A549 (cell line): ENCODE data around the gene TMEM167A. TPM values are rescaled to one million over a fixed set of nuclear protein-coding genes. Genes with fewer than 3 reads are reported as not detected.

Source experiments
- ATAC-seq, 2 experiments: fragments of 200-7000 bp in 1 of 2; fragments of >200 bp in 1 of 2; cut with Nextera tagmentation in 1 of 2; cut with Tn5 transposase in 1 of 2; 3 replicates each; pipeline versions ENCODE4 v1.8.0 to v1.9.1; 2018 to 2020; ENCODE audit warnings: mild to moderate bottlenecking in 1 of 2, moderate library complexity in 1 of 2
- CTCF ChIA-PET: fragments of 300-600 bp; sonication (Branson Sonifier 250); formaldehyde crosslinking; extraction: SDS; loops from one replicate; lab custom pipeline; 2021; ENCODE audit warnings: antibody characterized with exemption, inconsistent platforms; lab: Yijun Ruan, JAX
- POLR2A ChIA-PET: fragments of 350-600 bp; formaldehyde crosslinking; extraction: SDS; loops from one replicate; lab custom pipeline; 2021; ENCODE audit warnings: antibody characterized with exemption, inconsistent platforms; lab: Yijun Ruan, JAX
- DNase-seq, 2 experiments: peaks; one replicate each; pipeline versions ENCODE4 v3.0.0 to v3.0.0-alpha.2; 2011 to 2016; ENCODE audit warnings: low read depth in 1 of 2, low spot score in 1 of 2
- FAIRE-seq: peaks from 2 replicates; lab custom pipeline; 2011; peaks lifted over from hg19 to GRCh38; lab: Jason Lieb, UNC
- H3K27ac ChIP-seq, 2 experiments: fragments of >200 bp; sonication (Bioruptor Twin); formaldehyde crosslinking; 3 replicates each; pipeline ENCODE4 v1.5.1; 2016 to 2017
- H3K4me1 ChIP-seq: fragments of >200 bp; sonication (Bioruptor Twin); formaldehyde crosslinking; 3 replicates; pipeline ENCODE4 v1.6.1; 2016
- H3K4me2 ChIP-seq: fragments of >200 bp; sonication (Bioruptor Twin); formaldehyde crosslinking; 3 replicates; pipeline ENCODE4 v1.6.1; 2016
- H3K4me3 ChIP-seq: fragments of >200 bp; sonication (Bioruptor Twin); formaldehyde crosslinking; 3 replicates; pipeline ENCODE4 v1.5.1; 2016
- H3K9me3 ChIP-seq: fragments of >200 bp; sonication (Bioruptor Twin); formaldehyde crosslinking; 3 replicates; pipeline ENCODE4 v1.6.1; 2016
- BCL3 ChIP-seq: fragments of >200 bp; sonication (Bioruptor Twin); formaldehyde crosslinking; IDR thresholded peaks from 3 replicates; pipeline ENCODE4 v1.6.1; 2016
- CTCF ChIP-seq: fragments of >200 bp; sonication (Bioruptor Twin); formaldehyde crosslinking; IDR thresholded peaks from 3 replicates; pipeline ENCODE4 v1.5.1; 2016
- EHF ChIP-seq: fragments of 250-450 bp; sonication (Bioruptor Pico); IDR thresholded peaks from 2 replicates; pipeline ENCODE4 v1.5.0; 2020; ENCODE audit warnings: mild to moderate bottlenecking
- EHMT2 ChIP-seq: fragments of 200-600 bp; sonication (generic); IDR thresholded peaks from 2 replicates; pipeline ENCODE4 v1.6.1; 2016; ENCODE audit warnings: antibody characterized with exemption, low read depth, mild to moderate bottlenecking, moderate library complexity
- ELK1 ChIP-seq: fragments of 150-350 bp; IDR thresholded peaks from 2 replicates; pipeline ENCODE4 v1.6.1; 2014; ENCODE audit warnings: low read depth, mild to moderate bottlenecking, low read length
- FOSB ChIP-seq: fragments of 250-450 bp; sonication (Bioruptor Pico); IDR thresholded peaks from 2 replicates; pipeline ENCODE4 v1.5.0; 2020; ENCODE audit warnings: mild to moderate bottlenecking, moderate library complexity
- FOSL2 ChIP-seq, 2 experiments: fragments of 450-650 bp in 1 of 2; fragments of >200 bp in 1 of 2; sonication (Bioruptor Twin) in 1 of 2; formaldehyde crosslinking; IDR thresholded peaks; 2 replicates each; pipeline versions ENCODE4 v1.5.0 to v1.6.1; 2016 to 2020; ENCODE audit warnings: mild to moderate bottlenecking in 1 of 2, moderate library complexity in 1 of 2
- HEYL ChIP-seq: fragments of 250-450 bp; sonication (Bioruptor Pico); IDR thresholded peaks from 2 replicates; pipeline ENCODE4 v1.8.0; 2021; ENCODE audit warnings: mild to moderate bottlenecking, moderate library complexity
- HMGXB4 ChIP-seq: fragments of 250-450 bp; sonication (Bioruptor Pico); IDR thresholded peaks from 2 replicates; pipeline ENCODE4 v1.5.0; 2021; ENCODE audit warnings: mild to moderate bottlenecking, moderate library complexity, borderline replicate concordance
- JUN ChIP-seq, 2 experiments: fragments of >200 bp; sonication (Bioruptor Twin); formaldehyde crosslinking; IDR thresholded peaks; 2 replicates in 1 of 2; 3 replicates in 1 of 2; pipeline ENCODE4 v1.6.1; 2016 to 2017
- JUNB ChIP-seq: fragments of >200 bp; sonication (Bioruptor Twin); formaldehyde crosslinking; IDR thresholded peaks from 2 replicates; pipeline ENCODE4 v1.6.1; 2016
- MAX ChIP-seq: IDR thresholded peaks from 2 replicates; pipeline ENCODE4 v1.6.1; 2012
- NFE2L2 ChIP-seq: fragments of 150-350 bp; conservative IDR thresholded peaks from 2 replicates; pipeline ENCODE4 v1.6.1; 2014; ENCODE audit warnings: low read length
- NR3C1 ChIP-seq: fragments of >200 bp; sonication (Bioruptor Twin); formaldehyde crosslinking; IDR thresholded peaks from 3 replicates; pipeline ENCODE4 v1.6.1; 2017
- RARB ChIP-seq: fragments of 250-450 bp; sonication (Bioruptor Pico); IDR thresholded peaks from 2 replicates; pipeline ENCODE4 v1.8.0; 2021; ENCODE audit warnings: mild to moderate bottlenecking, moderate library complexity
- RCOR1 ChIP-seq: fragments of 150-350 bp; IDR thresholded peaks from 2 replicates; pipeline ENCODE4 v1.6.1; 2014; ENCODE audit warnings: antibody characterized with exemption, low read length, low read depth
- RNF2 ChIP-seq: fragments of 200-600 bp; sonication (generic); IDR thresholded peaks from 2 replicates; pipeline ENCODE4 v1.6.1; 2016; ENCODE audit warnings: low read depth, mild to moderate bottlenecking, antibody characterized with exemption, moderate library complexity, borderline replicate concordance
- SREBF2 ChIP-seq: fragments of 450-650 bp; IDR thresholded peaks from 2 replicates; pipeline ENCODE4 v1.6.1; 2014; ENCODE audit warnings: mild to moderate bottlenecking, moderate library complexity
- WGBS: methylation state at CpG from one replicate; pipeline ENCODE4 v1.1.6; 2017; ENCODE audit errors: missing lambda C conversion rate; 5-methylcytosine and 5-hydroxymethylcytosine counted together
- polyA plus RNA-seq, 4 experiments: library from polyadenylated mRNA; depleted of rRNA in 3 of 4; stranded (reverse); fragments of >200 nt; fragmentation: RNase III in 1 of 4; extraction: RNeasy Plus Mini Kit Qiagen cat#74134 plus additional on column Dnase treatment in 1 of 4; gene quantifications; 2 replicates in 3 of 4; 3 replicates in 1 of 4; pipeline ENCODE4 v1.2.3, GENCODE V29; 2011 to 2017

Gene TMEM167A
- polyA plus RNA-seq, 2 of the 4 experiments (the other 2 are of a cell fraction): 56.2 to 136 TPM

GRCh38 chr5:83090169-83090568 is 13.0 kb upstream of the TMEM167A start:
- ATAC-seq (no peak), DNase-seq (no peak)
- H3K4me3 ChIP-seq: no peak overlapping the region
- POLR2A ChIA-PET: interaction anchor here (1.4 kb wide), 1 partner anchor 13 kb away, joined by 6 read pairs; the partner anchor contains the start of genes TMEM167A and XRCC4
- no peak overlapping the region for H3K27ac ChIP-seq
- TF ChIP-seq JUNB (no peak), EHMT2 (no peak)
- TF ChIP-seq, all 56 proteins: peak for 0
- FAIRE-seq: no peak
- Histone ChIP-seq H3K4me1 (peaks cover under 1% of the 10 kb centered on the region; the same call in 1 of the 3 replicates), H3K9me3 (peaks cover 4% of the 10 kb centered on the region; the same call in 1 of the 3 replicates), H3K4me2 (no peak overlapping the region)
- WGBS: 76% methylated on average over 3 of the region's 3 CpGs
- CTCF ChIA-PET: interaction anchor here (0.8 to 1.2 kb wide), 2 partner anchors 383 to 738 kb away, joined by 3 read pairs; no protein-coding TSS in a partner anchor

- H3K27ac ChIP-seq: no peak overlapping the region
- H3K9me3 ChIP-seq: no peaks in the 10 kb centered on the region
- FAIRE-seq: no peak
- H3K4me3 ChIP-seq: no peak overlapping the region
- ChIA-PET POLR2A (no interaction called here), CTCF (interaction anchor here (0.8 kb wide), 1 partner anchor 9 kb away, joined by 3 read pairs; no protein-coding TSS in a partner anchor)
- H3K4me1 ChIP-seq: no peaks in the 10 kb centered on the region
- WGBS: 54% methylated on average over 2 of the region's 2 CpGs
- ATAC-seq: no peak
- DNase-seq: no peak
- no peak for TF ChIP-seq EHF (CRISPR knock-in tag)
- TF ChIP-seq EHMT2: no peak
- TF ChIP-seq RNF2: no peak
- no peak for TF ChIP-seq RARB (CRISPR knock-in tag)
- TF ChIP-seq BCL3: no peak
- TF ChIP-seq SREBF2: no peak
- no peak for TF ChIP-seq ELK1
- no peak for TF ChIP-seq RCOR1
- TF ChIP-seq NFE2L2: no peak
- TF ChIP-seq CTCF: no peak
- no peak for TF ChIP-seq NR3C1
- TF ChIP-seq MAX: no peak
- TF ChIP-seq JUN (IDR thresholded peaks at IDR 0.05): no peak
- TF ChIP-seq FOSB (CRISPR knock-in tag): no peak
- no peak for TF ChIP-seq HEYL (CRISPR knock-in tag)
- TF ChIP-seq FOSL2 (IDR thresholded peaks at IDR 0.05): no peak
- no peak for TF ChIP-seq FOSL2 (CRISPR knock-in tag; IDR thresholded peaks at IDR 0.05)
- no peak for TF ChIP-seq HMGXB4 (CRISPR knock-in tag)
- no peak overlapping the region for H3K4me2 ChIP-seq
Observed at GRCh38 chr5:83085106-83085505, 7.9 kb upstream of the TMEM167A start.
